Gastrocnemius medialis (tissue), 4 donors: Measurements from ENCODE around the gene CLDN20. TPM values are rescaled to one million over a fixed set of nuclear protein-coding genes. Genes with fewer than 3 reads are reported as not detected.

Source experiments
- ATAC-seq, 2 donors: fragments of 150-250 bp; one replicate each; pipeline ENCODE4 v1.9.1; 2016
- DNase-seq, 2 donors: peaks; one replicate each; pipeline ENCODE4 v3.0.0-alpha.2; 2019
- H3K27ac ChIP-seq, 4 donors: fragments of 200-600 bp; sonication (generic); 1 replicate in 1 of 4; 2 replicates in 3 of 4; pipeline ENCODE4 v1.5.1; 2016 to 2018; ENCODE audit warnings: mild to moderate bottlenecking in 2 of 4, moderate library complexity in 1 of 4
- H3K27me3 ChIP-seq, 3 donors: fragments of 200-600 bp; sonication (generic) in 2 of 3; 1 replicate in 1 of 3; 2 replicates in 2 of 3; pipeline versions ENCODE4 v1.5.1 to v1.6.0; 2016 to 2019; ENCODE audit warnings: mild to moderate bottlenecking in 1 of 3, moderate library complexity in 1 of 3
- H3K36me3 ChIP-seq, 2 donors: fragments of 200-600 bp; sonication (generic) in 1 of 2; one replicate each; pipeline ENCODE4 v1.5.1; 2017 to 2018
- H3K4me1 ChIP-seq, 2 donors: fragments of 200-600 bp; sonication (generic) in 1 of 2; one replicate each; pipeline ENCODE4 v1.5.1; 2016 to 2017; ENCODE audit warnings: mild to moderate bottlenecking in 2 of 2
- H3K4me3 ChIP-seq, 4 donors: fragments of 200-600 bp; sonication (generic) in 3 of 4; 1 replicate in 1 of 4; 2 replicates in 3 of 4; pipeline ENCODE4 v1.5.1; 2016 to 2019; ENCODE audit warnings: mild to moderate bottlenecking in 2 of 4
- H3K9me3 ChIP-seq, 3 donors: fragments of 200-600 bp; sonication (generic) in 2 of 3; 1 replicate in 1 of 3; 2 replicates in 2 of 3; pipeline ENCODE4 v1.5.1; 2016 to 2019
- POLR2A ChIP-seq, 2 donors: fragments of 450-650 bp; IDR thresholded peaks; one replicate each; pipeline ENCODE4 v1.6.1; 2017; ENCODE audit warnings: antibody characterized with exemption in 2 of 2, mild to moderate bottlenecking in 2 of 2, moderate library complexity in 2 of 2
- in situ Hi-C, 4 donors: fragments of 200-750 bp; cut with MboI; loops; one replicate each; pipeline versions ENCODE4 v1.15.0 to v1.8.0; 2017; ENCODE audit warnings: low sequenced_read_pairs in 4 of 4
- intact Hi-C: fragments of 100-400 bp; cut with DNase I; formaldehyde crosslinking; loops from one replicate; pipeline ENCODE4 v1.15.1; 2023; ENCODE audit warnings: low total_unique reads
- total RNA-seq, 4 donors: library from RNA; depleted of rRNA; stranded (reverse); fragments of >200 nt; gene quantifications; one replicate each; pipeline versions ENCODE4 v1.1.0 to v1.2.3, GENCODE V29; 2016
- TF ChIP-seq, protein P1 (sequence below), 5 experiments: fragments of 450-650 bp in 3 of 5; fragments of 200-600 bp in 2 of 5; sonication (generic) in 2 of 5; IDR thresholded peaks in 4 of 5; conservative IDR thresholded peaks in 1 of 5; 1 replicate in 4 of 5; 2 replicates in 1 of 5; pipeline ENCODE4 v1.5.1; 2016 to 2019; ENCODE audit warnings: antibody characterized with exemption in 5 of 5, mild to moderate bottlenecking in 3 of 5, moderate library complexity in 3 of 5

Gene CLDN20
- total RNA-seq, 4 donors from 2014 or later = not detected

- TF ChIP-seq, protein P1, sequence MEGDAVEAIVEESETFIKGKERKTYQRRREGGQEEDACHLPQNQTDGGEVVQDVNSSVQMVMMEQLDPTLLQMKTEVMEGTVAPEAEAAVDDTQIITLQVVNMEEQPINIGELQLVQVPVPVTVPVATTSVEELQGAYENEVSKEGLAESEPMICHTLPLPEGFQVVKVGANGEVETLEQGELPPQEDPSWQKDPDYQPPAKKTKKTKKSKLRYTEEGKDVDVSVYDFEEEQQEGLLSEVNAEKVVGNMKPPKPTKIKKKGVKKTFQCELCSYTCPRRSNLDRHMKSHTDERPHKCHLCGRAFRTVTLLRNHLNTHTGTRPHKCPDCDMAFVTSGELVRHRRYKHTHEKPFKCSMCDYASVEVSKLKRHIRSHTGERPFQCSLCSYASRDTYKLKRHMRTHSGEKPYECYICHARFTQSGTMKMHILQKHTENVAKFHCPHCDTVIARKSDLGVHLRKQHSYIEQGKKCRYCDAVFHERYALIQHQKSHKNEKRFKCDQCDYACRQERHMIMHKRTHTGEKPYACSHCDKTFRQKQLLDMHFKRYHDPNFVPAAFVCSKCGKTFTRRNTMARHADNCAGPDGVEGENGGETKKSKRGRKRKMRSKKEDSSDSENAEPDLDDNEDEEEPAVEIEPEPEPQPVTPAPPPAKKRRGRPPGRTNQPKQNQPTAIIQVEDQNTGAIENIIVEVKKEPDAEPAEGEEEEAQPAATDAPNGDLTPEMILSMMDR (IDR thresholded peaks at IDR 0.05 in 4 of 5, conservative IDR thresholded peaks at IDR 0.05 in 1 of 5) = no peak
- Histone ChIP-seq H3K27me3 (no peaks in the 10 kb centered on the region), H3K4me3 (no peak overlapping the region), H3K4me1 (peaks cover 4 to 5% of the 10 kb centered on the region in 2 donors), H3K36me3 (peaks cover 0 to 55% of the 10 kb centered on the region in 2 donors), H3K27ac (no peak overlapping the region), H3K9me3 (no peaks in the 10 kb centered on the region)
- intact Hi-C loops = no loop called here
- ATAC-seq (no peak), DNase-seq (no peak)
- in situ Hi-C loops = loop anchor here in 1 of 4 donors (10.0 kb wide), 1 partner anchor 84 kb away; no protein-coding TSS in a partner anchor
Measured at GRCh38 chr6:155259204-155259603, 4.6 kb upstream of the CLDN20 start.

DNA sequence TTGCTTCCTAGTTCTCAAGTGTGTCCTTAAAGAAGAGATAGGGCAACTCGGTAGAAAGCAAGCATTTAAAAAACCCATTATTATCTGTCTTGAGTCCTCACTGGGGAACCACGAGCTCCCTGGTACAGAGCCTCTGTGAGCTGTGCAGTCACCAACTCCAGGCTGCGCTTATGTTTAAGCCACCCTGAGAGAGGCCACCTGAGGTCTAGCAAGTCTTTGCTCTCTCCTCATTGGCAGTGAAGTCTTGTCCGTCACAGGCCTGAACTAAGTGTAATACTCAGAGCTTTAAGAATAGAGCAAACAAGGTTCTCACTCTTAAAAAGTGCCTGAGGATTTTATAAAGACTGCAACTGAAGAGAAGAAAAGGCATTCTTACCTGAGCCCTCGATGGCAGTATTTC, 3.9 kb upstream of the CLDN20 start:
- Histone ChIP-seq H3K27me3 (no peaks in the 10 kb centered on the region), H3K4me3 (peak overlapping the region in 1 of 4 donors; percentile 21), H3K27ac (peak overlapping the region in 1 of 4 donors; percentile 12), H3K36me3 (peaks cover 0 to 53% of the 10 kb centered on the region in 2 donors), H3K9me3 (no peaks in the 10 kb centered on the region), H3K4me1 (peaks cover 0 to 5% of the 10 kb centered on the region in 2 donors)
- no peak for ATAC-seq
- DNase-seq = no peak
- no peak for TF ChIP-seq POLR2A (IDR thresholded peaks at IDR 0.05)
- TF ChIP-seq, protein P1 (IDR thresholded peaks at IDR 0.05 in 4 of 5, conservative IDR thresholded peaks at IDR 0.05 in 1 of 5) = no peak
- intact Hi-C loops = no loop called here
- in situ Hi-C loops = loop anchor here in 1 of 4 donors (10.0 kb wide), 1 partner anchor 85 kb away; no protein-coding TSS in a partner anchor

DNA sequence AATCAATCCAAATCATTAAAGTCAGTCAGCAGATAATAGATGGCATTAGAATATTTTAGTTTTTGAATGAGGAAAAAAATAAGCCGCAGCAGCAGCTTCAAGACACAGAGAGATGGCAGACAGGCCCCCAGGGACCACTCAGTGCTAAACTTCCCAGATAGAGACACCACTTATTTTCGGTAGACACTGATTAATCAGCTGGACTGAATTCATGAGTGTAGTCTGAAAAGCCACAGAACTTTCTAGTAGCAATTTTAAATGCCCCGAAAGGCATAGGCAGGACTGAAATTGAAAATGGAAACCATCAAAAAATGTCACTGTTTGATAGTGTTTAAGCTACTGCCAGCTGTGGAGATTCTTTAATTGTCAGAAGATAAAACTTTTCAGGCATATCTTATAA, 3.1 kb upstream of the CLDN20 start:
- Histone ChIP-seq H3K27ac (no peak overlapping the region), H3K27me3 (no peaks in the 10 kb centered on the region), H3K36me3 (peaks cover 0 to 45% of the 10 kb centered on the region in 2 donors), H3K4me3 (no peak overlapping the region), H3K9me3 (no peaks in the 10 kb centered on the region), H3K4me1 (peaks cover 0 to 5% of the 10 kb centered on the region in 2 donors)
- DNase-seq (no peak), ATAC-seq (no peak)
- intact Hi-C loops (no loop called here), in situ Hi-C loops (no loop called here)
- TF ChIP-seq POLR2A (IDR thresholded peaks at IDR 0.05) = no peak
- TF ChIP-seq, protein P1 (IDR thresholded peaks at IDR 0.05 in 4 of 5, conservative IDR thresholded peaks at IDR 0.05 in 1 of 5) = no peak

DNA sequence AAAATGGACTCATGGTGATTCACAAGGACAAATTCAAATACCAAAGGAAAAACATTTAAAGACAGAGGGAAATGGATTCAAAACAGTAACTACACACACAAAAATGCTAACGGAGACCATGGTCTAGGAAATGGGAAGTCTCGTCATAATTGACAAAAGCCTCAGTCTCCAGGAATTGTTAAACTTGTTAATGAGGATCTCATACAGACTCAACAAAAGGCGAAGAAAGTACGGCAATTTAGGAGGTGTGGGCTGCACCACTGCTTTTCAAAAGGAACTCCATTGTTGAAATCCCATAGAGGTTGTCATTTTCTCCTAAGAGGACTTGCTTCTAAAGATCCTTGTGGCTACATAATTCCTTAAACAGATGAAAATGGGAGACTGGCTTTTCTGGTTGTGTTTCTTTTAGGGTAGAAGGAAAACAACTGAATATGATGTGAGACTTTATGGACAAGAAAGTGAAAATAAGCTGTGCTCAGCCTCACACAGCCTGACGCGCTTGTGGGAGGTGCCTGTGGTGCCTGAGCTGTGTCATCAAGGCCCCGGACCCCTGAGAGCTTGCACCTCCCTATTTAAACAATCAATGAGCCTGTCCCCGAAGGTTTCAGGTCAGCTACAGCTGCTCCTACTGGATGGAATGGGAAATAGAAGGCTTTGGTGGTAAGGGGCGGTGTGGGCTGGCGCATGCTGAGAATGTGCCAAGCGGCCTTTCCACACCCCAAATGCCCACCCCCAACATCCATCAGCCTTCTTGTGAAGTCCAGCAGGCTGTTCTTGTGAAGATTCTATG, 2.5 kb upstream of the CLDN20 start:
- no peak overlapping the region for H3K4me3 ChIP-seq
- ATAC-seq (no peak), DNase-seq (no peak)
- in situ Hi-C loops = no loop called here
- H3K4me1 ChIP-seq = peaks cover 0 to 5% of the 10 kb centered on the region in 2 donors
- intact Hi-C loops = no loop called here
- H3K9me3 ChIP-seq = no peaks in the 10 kb centered on the region
- peaks cover 0 to 41% of the 10 kb centered on the region in 2 donors for H3K36me3 ChIP-seq
- H3K27ac ChIP-seq = no peak overlapping the region
- TF ChIP-seq, protein P1 (IDR thresholded peaks at IDR 0.05 in 4 of 5, conservative IDR thresholded peaks at IDR 0.05 in 1 of 5) = no peak
- no peak for TF ChIP-seq POLR2A (IDR thresholded peaks at IDR 0.05)
- no peaks in the 10 kb centered on the region for H3K27me3 ChIP-seq
